Naive thymus-derived CD4-positive, alpha-beta T cell (primary cell): ENCODE data around the gene MYOCD. TPM values are rescaled to one million over a fixed set of nuclear protein-coding genes. Genes with fewer than 3 reads are reported as not detected.

ENCODE experiments used
- ATAC-seq: fragments of 150-1000 bp; cut with Tn5 transposase; 2 replicates; pipeline ENCODE4 v1.10.0; 2021; ENCODE audit warnings: mild to moderate bottlenecking, moderate library complexity
- CTCF ChIA-PET: fragments of 350-600 bp; sonication (Branson Sonifier 250); formaldehyde crosslinking; loops from one replicate; lab custom pipeline; 2021; ENCODE audit warnings: antibody characterized with exemption; lab: Charles Lee
- POLR2A ChIA-PET: fragments of 350-600 bp; sonication (Branson Sonifier 250); formaldehyde crosslinking; loops from one replicate; lab custom pipeline; 2021; ENCODE audit warnings: antibody characterized with exemption, inconsistent platforms; lab: Charles Lee
- DNase-seq, 9 donors: peaks; one replicate each; pipeline versions ENCODE4 v3.0.0 to v3.0.0-alpha.2; 2020 to 2022; ENCODE audit warnings: mixed read lengths in 1 of 9
- H3K27ac ChIP-seq: one replicate; pipeline ENCODE4 v1.7.0; 2013; ENCODE audit warnings: mild to moderate bottlenecking, low read depth, low read length, moderate library complexity
- H3K27me3 ChIP-seq, 2 donors: one replicate each; pipeline ENCODE4 v1.7.0; 2013; ENCODE audit warnings: low read length in 2 of 2, mild to moderate bottlenecking in 2 of 2, moderate library complexity in 2 of 2; ENCODE audit not compliant: control insufficient read depth in 2 of 2, insufficient read depth in 2 of 2
- H3K36me3 ChIP-seq, 3 experiments: 1 replicate in 2 of 3; 2 replicates in 1 of 3; pipeline ENCODE4 v1.7.0; 2013; ENCODE audit warnings: low read length in 3 of 3, mild to moderate bottlenecking in 3 of 3, moderate library complexity in 1 of 3; ENCODE audit not compliant: insufficient read depth in 3 of 3, control insufficient read depth in 2 of 3
- H3K4me1 ChIP-seq, 2 donors: one replicate each; pipeline ENCODE4 v1.7.0; 2013; ENCODE audit warnings: low read length in 2 of 2, mild to moderate bottlenecking in 2 of 2, moderate library complexity in 1 of 2; ENCODE audit not compliant: control insufficient read depth in 2 of 2, insufficient read depth in 2 of 2
- H3K4me3 ChIP-seq: 2 replicates; pipeline ENCODE4 v1.7.0; 2013; ENCODE audit warnings: mild to moderate bottlenecking, low read length
- H3K9me3 ChIP-seq, 3 experiments: 1 replicate in 2 of 3; 2 replicates in 1 of 3; pipeline ENCODE4 v1.7.0; 2013; ENCODE audit warnings: low read length in 3 of 3; ENCODE audit not compliant: control insufficient read depth in 2 of 3
- H3K27ac Mint-ChIP-seq, 9 donors: one replicate each; pipeline ENCODE4 v1.8.0; 2020 to 2022; ENCODE audit warnings: mixed read lengths in 9 of 9, mild to moderate bottlenecking in 8 of 9, moderate library complexity in 5 of 9, inconsistent platforms in 2 of 9
- H3K27me3 Mint-ChIP-seq, 5 donors: one replicate each; pipeline ENCODE4 v1.8.0; 2021 to 2022; ENCODE audit warnings: mixed read lengths in 5 of 5, mild to moderate bottlenecking in 1 of 5
- H3K36me3 Mint-ChIP-seq, 5 donors: one replicate each; pipeline ENCODE4 v1.8.0; 2020 to 2022; ENCODE audit warnings: mixed read lengths in 5 of 5, mild to moderate bottlenecking in 3 of 5, inconsistent platforms in 1 of 5
- H3K4me1 Mint-ChIP-seq, 7 donors: one replicate each; pipeline ENCODE4 v1.8.0; 2020 to 2022; ENCODE audit warnings: mixed read lengths in 7 of 7, mild to moderate bottlenecking in 3 of 7, inconsistent platforms in 1 of 7
- H3K4me3 Mint-ChIP-seq, 10 donors: one replicate each; pipeline ENCODE4 v1.8.0; 2020 to 2022; ENCODE audit warnings: mild to moderate bottlenecking in 10 of 10, mixed read lengths in 10 of 10, moderate library complexity in 6 of 10, inconsistent platforms in 2 of 10
- H3K9me3 Mint-ChIP-seq, 11 donors: one replicate each; pipeline ENCODE4 v1.8.0; 2020 to 2022; ENCODE audit warnings: mixed read lengths in 11 of 11, mild to moderate bottlenecking in 4 of 11, inconsistent platforms in 1 of 11, moderate library complexity in 1 of 11
- intact Hi-C, 2 donors: fragments of 100-400 bp; cut with micrococcal nuclease; formaldehyde crosslinking; loops; one replicate each; pipeline ENCODE4 v1.15.1; 2023
- polyA plus RNA-seq, 2 donors: library from polyadenylated mRNA; unstranded; fragments of 300-500 nt; fragmentation: Illumina TruSeq; gene quantifications; one replicate each; pipeline ENCODE4 v1.2.3, GENCODE V29; 2021
- total RNA-seq, 6 experiments: library from RNA in 5 of 6; stranded (reverse) in 5 of 6; gene quantifications; 1 replicate in 5 of 6; 2 replicates in 1 of 6; pipeline ENCODE4 v1.2.3 and lab custom pipeline; 2021 to 2026

MYOCD gene
- total and polyA plus RNA-seq, 7 experiments from 2014 or later, result not detected

DNA sequence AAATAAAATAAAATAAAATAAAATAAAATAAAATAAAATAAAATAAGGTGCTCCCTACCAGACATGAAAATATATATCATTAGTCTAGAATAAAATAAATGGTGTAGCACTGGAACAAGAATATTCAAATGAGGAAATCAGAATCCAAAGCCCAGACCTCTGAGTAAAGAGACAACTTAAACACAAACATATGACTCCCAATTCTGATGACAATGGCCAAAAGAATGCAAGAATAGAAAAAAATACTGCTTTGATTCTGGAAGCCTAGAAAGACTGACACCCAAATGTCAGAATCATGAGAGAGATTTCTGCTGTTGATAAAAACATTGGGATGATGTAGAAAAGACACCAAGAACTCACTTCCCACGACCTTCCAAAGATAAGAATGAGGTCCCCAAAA, 27.9 kb downstream of the MYOCD start:
- Histone ChIP-seq H3K4me1 (no peaks in the 10 kb centered on the region), H3K36me3 (no peaks in the 10 kb centered on the region), H3K4me3 (no peak overlapping the region), H3K27me3 (no peaks in the 10 kb centered on the region), H3K9me3 (no peaks in the 10 kb centered on the region), H3K27ac (no peak overlapping the region)
- Mint-ChIP-seq H3K4me1 (no peaks in the 10 kb centered on the region), H3K27me3 (peaks cover 0 to 3% (median 0%) of the 10 kb centered on the region in 5 donors), H3K9me3 (peaks cover 0 to 14% (median 5%) of the 10 kb centered on the region in 11 donors), H3K36me3 (no peaks in the 10 kb centered on the region), H3K27ac (no peak overlapping the region), H3K4me3 (no peak overlapping the region)
- ATAC-seq (no peak), DNase-seq (no peak)
- intact Hi-C loops, result no loop called here
- CTCF ChIA-PET, result no interaction called here
- POLR2A ChIA-PET, result no interaction called here

DNA sequence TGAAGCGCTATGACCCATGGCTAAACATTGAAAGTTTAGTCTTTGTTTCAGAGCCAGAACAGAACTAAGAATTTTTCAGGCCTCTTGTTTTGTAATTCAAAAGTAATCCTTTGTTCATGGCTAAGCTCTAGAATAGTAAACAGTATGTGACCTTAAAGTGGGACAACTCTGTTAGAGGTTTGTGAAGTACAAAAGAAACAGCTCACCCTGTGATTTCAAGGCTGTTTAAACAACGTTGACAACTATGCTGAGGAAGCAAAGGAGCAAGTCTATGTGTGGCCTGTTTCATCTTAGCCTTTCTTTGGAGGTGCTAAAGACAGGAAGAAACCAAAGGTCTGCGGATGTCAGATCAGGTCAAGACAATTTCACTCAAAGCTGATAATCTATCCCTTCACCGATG, 40.4 kb downstream of the MYOCD start:
- CTCF ChIA-PET, result no interaction called here
- no peak overlapping the region for H3K27ac ChIP-seq
- H3K27ac Mint-ChIP-seq, result no peak overlapping the region
- no peaks in the 10 kb centered on the region for H3K36me3 ChIP-seq
- H3K9me3 Mint-ChIP-seq, result peaks cover 0 to 17% (median 5%) of the 10 kb centered on the region in 11 donors
- H3K27me3 ChIP-seq, result no peaks in the 10 kb centered on the region
- H3K4me3 ChIP-seq, result no peak overlapping the region
- POLR2A ChIA-PET, result no interaction called here
- H3K36me3 Mint-ChIP-seq, result no peaks in the 10 kb centered on the region
- no peaks in the 10 kb centered on the region for H3K4me1 ChIP-seq
- H3K4me1 Mint-ChIP-seq, result no peaks in the 10 kb centered on the region
- intact Hi-C loops, result no loop called here
- DNase-seq, result no peak
- ATAC-seq, result no peak
- H3K27me3 Mint-ChIP-seq, result peaks cover 0 to 6% (median 0%) of the 10 kb centered on the region in 5 donors
- no peaks in the 10 kb centered on the region for H3K9me3 ChIP-seq
- H3K4me3 Mint-ChIP-seq, result no peak overlapping the region

- H3K27me3 ChIP-seq, result no peaks in the 10 kb centered on the region
- no peak overlapping the region for H3K27ac ChIP-seq
- H3K4me3 ChIP-seq, result no peak overlapping the region
- ATAC-seq (no peak), DNase-seq (no peak)
- Mint-ChIP-seq H3K4me3 (no peak overlapping the region), H3K9me3 (peaks cover 0 to 11% (median 2%) of the 10 kb centered on the region in 11 donors), H3K4me1 (no peaks in the 10 kb centered on the region), H3K27me3 (peaks cover 0 to 13% (median 0%) of the 10 kb centered on the region in 5 donors), H3K27ac (no peak overlapping the region), H3K36me3 (no peaks in the 10 kb centered on the region)
- ChIA-PET CTCF (no interaction called here), POLR2A (no interaction called here)
- no peaks in the 10 kb centered on the region for H3K36me3 ChIP-seq
- H3K4me1 ChIP-seq, result no peaks in the 10 kb centered on the region
- intact Hi-C loops, result no loop called here
- no peaks in the 10 kb centered on the region for H3K9me3 ChIP-seq
These were observed 43.4 kb downstream of the MYOCD start for GRCh38 chr17:12709063-12709462.

DNA sequence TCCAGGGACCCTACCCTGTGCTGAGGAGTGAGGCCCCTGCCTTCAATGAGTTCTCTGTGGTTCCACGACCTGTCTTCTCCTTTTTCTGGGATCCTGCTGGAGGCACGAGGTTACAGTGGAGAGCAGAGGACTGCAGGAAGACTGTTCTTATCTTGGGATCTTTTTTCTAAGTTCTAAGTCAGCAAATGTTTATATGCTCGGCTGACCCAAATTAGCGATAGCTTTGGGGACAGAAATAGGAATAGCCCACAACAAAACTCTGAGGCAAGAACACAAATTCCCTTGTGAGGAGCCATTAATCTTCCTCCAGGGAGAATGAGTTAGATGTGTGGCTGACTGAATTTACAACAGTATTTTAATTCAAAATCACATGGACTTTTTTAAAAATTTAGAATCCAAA, 46.7 kb downstream of the MYOCD start:
- ATAC-seq, result no peak
- Mint-ChIP-seq H3K27ac (no peak overlapping the region), H3K4me1 (no peaks in the 10 kb centered on the region), H3K9me3 (peaks cover 0 to 8% (median 0%) of the 10 kb centered on the region in 11 donors), H3K4me3 (no peak overlapping the region), H3K36me3 (no peaks in the 10 kb centered on the region), H3K27me3 (peaks cover 0 to 10% (median 0%) of the 10 kb centered on the region in 5 donors)
- Histone ChIP-seq H3K4me3 (no peak overlapping the region), H3K27ac (no peak overlapping the region), H3K36me3 (no peaks in the 10 kb centered on the region), H3K27me3 (no peaks in the 10 kb centered on the region), H3K4me1 (no peaks in the 10 kb centered on the region), H3K9me3 (no peaks in the 10 kb centered on the region)
- CTCF ChIA-PET, result no interaction called here
- POLR2A ChIA-PET, result no interaction called here
- intact Hi-C loops, result no loop called here
- DNase-seq, result no peak

- DNase-seq (no peak), ATAC-seq (no peak)
- no peak overlapping the region for H3K4me3 Mint-ChIP-seq
- Histone ChIP-seq H3K4me1 (no peaks in the 10 kb centered on the region), H3K27ac (no peak overlapping the region), H3K27me3 (no peaks in the 10 kb centered on the region), H3K9me3 (no peaks in the 10 kb centered on the region), H3K4me3 (no peak overlapping the region), H3K36me3 (no peaks in the 10 kb centered on the region)
- H3K4me1 Mint-ChIP-seq, result no peaks in the 10 kb centered on the region
- intact Hi-C loops, result no loop called here
- H3K27me3 Mint-ChIP-seq, result peaks cover 0 to 10% (median 1%) of the 10 kb centered on the region in 5 donors
- peaks cover 0 to 9% (median 2%) of the 10 kb centered on the region in 11 donors for H3K9me3 Mint-ChIP-seq
- POLR2A ChIA-PET, result no interaction called here
- H3K27ac Mint-ChIP-seq, result no peak overlapping the region
- CTCF ChIA-PET, result no interaction called here
- H3K36me3 Mint-ChIP-seq, result no peaks in the 10 kb centered on the region
These were observed 47.3 kb downstream of the MYOCD start for GRCh38 chr17:12712941-12713340.

- H3K36me3 Mint-ChIP-seq, result no peaks in the 10 kb centered on the region
- POLR2A ChIA-PET, result no interaction called here
- H3K27ac Mint-ChIP-seq, result no peak overlapping the region
- no peak overlapping the region for H3K27ac ChIP-seq
- intact Hi-C loops, result no loop called here
- H3K4me3 Mint-ChIP-seq, result no peak overlapping the region
- H3K4me1 ChIP-seq, result no peaks in the 10 kb centered on the region
- DNase-seq (no peak), ATAC-seq (no peak)
- peaks cover 0 to 6% (median 4%) of the 10 kb centered on the region in 5 donors for H3K27me3 Mint-ChIP-seq
- H3K9me3 ChIP-seq, result no peaks in the 10 kb centered on the region
- peaks cover 0 to 16% (median 9%) of the 10 kb centered on the region in 11 donors for H3K9me3 Mint-ChIP-seq
- no peaks in the 10 kb centered on the region for H3K4me1 Mint-ChIP-seq
- H3K36me3 ChIP-seq, result no peaks in the 10 kb centered on the region
- no peak overlapping the region for H3K4me3 ChIP-seq
- H3K27me3 ChIP-seq, result no peaks in the 10 kb centered on the region
- CTCF ChIA-PET, result no interaction called here
These were observed 54.3 kb downstream of the MYOCD start for GRCh38 chr17:12719948-12720347.

- H3K27ac Mint-ChIP-seq, result no peak overlapping the region
- no peaks in the 10 kb centered on the region for H3K36me3 Mint-ChIP-seq
- H3K27me3 Mint-ChIP-seq, result peaks cover 0 to 6% (median 4%) of the 10 kb centered on the region in 5 donors
- intact Hi-C loops, result no loop called here
- Histone ChIP-seq H3K4me1 (no peaks in the 10 kb centered on the region), H3K27ac (no peak overlapping the region), H3K4me3 (no peak overlapping the region), H3K36me3 (no peaks in the 10 kb centered on the region), H3K27me3 (no peaks in the 10 kb centered on the region), H3K9me3 (no peaks in the 10 kb centered on the region)
- DNase-seq, result no peak
- CTCF ChIA-PET, result no interaction called here
- peaks cover 0 to 16% (median 5%) of the 10 kb centered on the region in 11 donors for H3K9me3 Mint-ChIP-seq
- H3K4me1 Mint-ChIP-seq, result no peaks in the 10 kb centered on the region
- POLR2A ChIA-PET, result no interaction called here
- no peak overlapping the region for H3K4me3 Mint-ChIP-seq
- ATAC-seq, result no peak
These were observed 55.9 kb downstream of the MYOCD start for GRCh38 chr17:12721581-12721980.
